Neural progenitor cell (in vitro differentiated cells): Measurements from ENCODE around the gene ADISSP. TPM values are rescaled to one million over a fixed set of nuclear protein-coding genes. Genes with fewer than 3 reads are reported as not detected.
A peak's percentile ranks its signal among the peaks of the same experiment; 100 is the strongest.

Experiments
- DNase-seq: peaks from one replicate; pipeline ENCODE4 v3.0.0-alpha.2; 2016; ENCODE audit warnings: low spot score
- H2AFZ ChIP-seq: fragments of 200-600 bp; sonication (generic); replicated peaks from 2 replicates; pipeline ENCODE4 v1.6.1; 2016; ENCODE audit warnings: antibody characterized with exemption
- H3F3A ChIP-seq: fragments of 200-600 bp; sonication (generic); 2 replicates; pipeline ENCODE4 v1.6.1; 2016; ENCODE audit warnings: antibody characterized with exemption, low read depth
- H3K27ac ChIP-seq: fragments of 200-600 bp; sonication (generic); 2 replicates; pipeline ENCODE4 v1.5.1; 2016; ENCODE audit warnings: mild to moderate bottlenecking
- H3K27me3 ChIP-seq: fragments of 200-600 bp; sonication (generic); 2 replicates; pipeline ENCODE4 v1.6.1; 2016; ENCODE audit warnings: mild to moderate bottlenecking, moderate library complexity
- H3K36me3 ChIP-seq: fragments of 200-600 bp; sonication (generic); 2 replicates; pipeline ENCODE4 v1.5.1; 2016
- H3K4me1 ChIP-seq: fragments of 200-600 bp; sonication (generic); 2 replicates; pipeline ENCODE4 v1.6.1; 2016; ENCODE audit warnings: mixed run types
- H3K4me2 ChIP-seq: fragments of 200-600 bp; sonication (generic); 2 replicates; pipeline ENCODE4 v1.6.1; 2016
- H3K4me3 ChIP-seq: fragments of 200-600 bp; sonication (generic); 2 replicates; pipeline ENCODE4 v1.5.1; 2016
- H3K79me2 ChIP-seq: fragments of 200-600 bp; sonication (generic); 2 replicates; pipeline ENCODE4 v1.6.1; 2016; ENCODE audit warnings: low read depth
- H3K9ac ChIP-seq: fragments of 200-600 bp; sonication (generic); 2 replicates; pipeline ENCODE4 v1.6.1; 2016
- H3K9me3 ChIP-seq: fragments of 200-600 bp; sonication (generic); 2 replicates; pipeline ENCODE4 v1.5.1; 2016; ENCODE audit warnings: low read depth
- H4K20me1 ChIP-seq: fragments of 200-600 bp; sonication (generic); 2 replicates; pipeline ENCODE4 v1.6.1; 2016; ENCODE audit warnings: low read depth
- H3K27ac Mint-ChIP-seq: 3 replicates; pipeline ENCODE4 v1.8.0; 2021; ENCODE audit warnings: mixed read lengths
- H3K27me3 Mint-ChIP-seq: 2 replicates; pipeline ENCODE4 v1.8.0; 2022; ENCODE audit warnings: low read depth, mild to moderate bottlenecking, inconsistent platforms, moderate library complexity, mixed read lengths; ENCODE audit not compliant: insufficient read depth
- H3K36me3 Mint-ChIP-seq: 3 replicates; pipeline ENCODE4 v1.8.0; 2021; ENCODE audit warnings: mixed read lengths
- H3K4me1 Mint-ChIP-seq: 3 replicates; pipeline ENCODE4 v1.8.0; 2021; ENCODE audit warnings: mixed read lengths
- H3K4me3 Mint-ChIP-seq: 3 replicates; pipeline ENCODE4 v1.8.0; 2021; ENCODE audit warnings: mild to moderate bottlenecking, moderate library complexity, mixed read lengths
- H3K9me3 Mint-ChIP-seq: 3 replicates; pipeline ENCODE4 v1.8.0; 2020; ENCODE audit warnings: mixed read lengths
- EZH2 ChIP-seq: fragments of 200-600 bp; sonication (generic); IDR thresholded peaks from 2 replicates; pipeline ENCODE4 v1.6.1; 2017; ENCODE audit warnings: antibody characterized with exemption, mild to moderate bottlenecking, moderate library complexity
- EZH2phosphoT487 ChIP-seq: fragments of 200-600 bp; sonication (generic); IDR thresholded peaks from 2 replicates; pipeline ENCODE4 v1.6.1; 2017; ENCODE audit warnings: antibody characterized with exemption
- total RNA-seq: library from RNA; depleted of rRNA; stranded (reverse); fragments of >200 nt; gene quantifications from 2 replicates; pipeline ENCODE4 v1.2.3, GENCODE V29; 2015; ENCODE audit warnings: low replicate concordance
- TF ChIP-seq, protein P1 (sequence below): fragments of 200-600 bp; sonication (generic); IDR thresholded peaks from 2 replicates; pipeline ENCODE4 v1.5.1; 2017; ENCODE audit warnings: antibody characterized with exemption, mild to moderate bottlenecking

Gene ADISSP
- total RNA-seq, 1 donor from 2014 or later = 17.6 TPM

- H3K79me2 ChIP-seq = peaks cover 21% of the 10 kb centered on the region
- Mint-ChIP-seq H3K9me3 (no peaks in the 10 kb centered on the region), H3K4me1 (peaks cover 23% of the 10 kb centered on the region), H3K36me3 (peaks cover 9% of the 10 kb centered on the region), H3K4me3 (peak overlapping the region; percentile 71), H3K27me3 (peaks cover 18% of the 10 kb centered on the region), H3K27ac (no peak overlapping the region)
- peaks cover 15% of the 10 kb centered on the region for H3F3A ChIP-seq
- TF ChIP-seq, protein P1, sequence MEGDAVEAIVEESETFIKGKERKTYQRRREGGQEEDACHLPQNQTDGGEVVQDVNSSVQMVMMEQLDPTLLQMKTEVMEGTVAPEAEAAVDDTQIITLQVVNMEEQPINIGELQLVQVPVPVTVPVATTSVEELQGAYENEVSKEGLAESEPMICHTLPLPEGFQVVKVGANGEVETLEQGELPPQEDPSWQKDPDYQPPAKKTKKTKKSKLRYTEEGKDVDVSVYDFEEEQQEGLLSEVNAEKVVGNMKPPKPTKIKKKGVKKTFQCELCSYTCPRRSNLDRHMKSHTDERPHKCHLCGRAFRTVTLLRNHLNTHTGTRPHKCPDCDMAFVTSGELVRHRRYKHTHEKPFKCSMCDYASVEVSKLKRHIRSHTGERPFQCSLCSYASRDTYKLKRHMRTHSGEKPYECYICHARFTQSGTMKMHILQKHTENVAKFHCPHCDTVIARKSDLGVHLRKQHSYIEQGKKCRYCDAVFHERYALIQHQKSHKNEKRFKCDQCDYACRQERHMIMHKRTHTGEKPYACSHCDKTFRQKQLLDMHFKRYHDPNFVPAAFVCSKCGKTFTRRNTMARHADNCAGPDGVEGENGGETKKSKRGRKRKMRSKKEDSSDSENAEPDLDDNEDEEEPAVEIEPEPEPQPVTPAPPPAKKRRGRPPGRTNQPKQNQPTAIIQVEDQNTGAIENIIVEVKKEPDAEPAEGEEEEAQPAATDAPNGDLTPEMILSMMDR = no peak
- peaks cover 53% of the 10 kb centered on the region for H3K27me3 ChIP-seq
- H2AFZ ChIP-seq = no peak overlapping the region
- no peak overlapping the region for H3K4me3 ChIP-seq
- no peak for DNase-seq
- H3K4me1 ChIP-seq = peaks cover 8% of the 10 kb centered on the region
- H3K4me2 ChIP-seq = no peak overlapping the region
- no peaks in the 10 kb centered on the region for H3K36me3 ChIP-seq
- H3K27ac ChIP-seq = no peak overlapping the region
- H3K9me3 ChIP-seq = no peaks in the 10 kb centered on the region
- H3K9ac ChIP-seq = no peak overlapping the region
- peaks cover 36% of the 10 kb centered on the region for H4K20me1 ChIP-seq
Observed at GRCh38 chr20:3784216-3784853, 16.8 kb upstream of the ADISSP start.

DNA sequence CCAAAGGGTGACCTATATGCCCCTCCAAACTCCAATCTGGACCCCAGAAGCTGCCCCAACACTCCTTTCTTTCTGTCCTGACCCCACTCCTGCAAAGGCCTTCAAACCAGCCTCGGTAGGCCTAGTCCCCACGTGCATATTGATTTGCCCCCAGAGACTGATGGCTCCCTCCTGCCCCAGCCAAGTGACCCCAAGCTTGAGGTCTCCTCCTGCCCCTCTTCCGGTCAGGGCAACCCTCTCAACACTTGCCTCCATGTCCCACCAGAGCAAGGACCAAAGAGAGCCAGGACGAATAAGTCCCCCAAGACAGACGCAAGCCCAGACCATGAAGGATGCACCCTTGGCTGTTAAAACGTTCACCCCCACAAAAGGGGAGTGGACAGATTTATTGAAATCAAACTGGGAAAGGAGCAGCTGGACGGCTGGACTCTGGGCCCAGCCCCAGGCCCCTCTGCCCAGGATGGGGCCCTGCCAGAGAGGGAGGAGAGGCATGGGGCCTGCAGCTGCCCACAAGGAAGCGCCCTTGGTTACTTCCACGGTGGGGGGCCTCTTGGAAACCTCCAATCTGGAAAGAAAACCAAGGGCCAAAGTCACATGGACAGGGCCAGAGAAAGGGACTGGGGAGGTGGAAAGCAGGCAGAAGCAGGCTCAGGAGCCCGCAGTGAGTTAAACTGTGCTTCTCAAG lies 16.1 kb upstream of the ADISSP start:
- H3K4me1 Mint-ChIP-seq = peaks cover 27% of the 10 kb centered on the region
- no peak overlapping the region for H3K27ac Mint-ChIP-seq
- peak overlapping the region; percentile 62 for H3K4me3 Mint-ChIP-seq
- Histone ChIP-seq H3K27me3 (peaks cover 53% of the 10 kb centered on the region), H3F3A (peaks cover 18% of the 10 kb centered on the region), H3K9ac (no peak overlapping the region), H3K27ac (no peak overlapping the region), H2AFZ (no peak overlapping the region), H3K4me1 (peaks cover 8% of the 10 kb centered on the region), H3K4me3 (no peak overlapping the region), H3K9me3 (no peaks in the 10 kb centered on the region), H3K79me2 (peaks cover 21% of the 10 kb centered on the region), H3K36me3 (no peaks in the 10 kb centered on the region), H4K20me1 (peaks cover 36% of the 10 kb centered on the region), H3K4me2 (no peak overlapping the region)
- peaks cover 21% of the 10 kb centered on the region for H3K27me3 Mint-ChIP-seq
- DNase-seq = no peak
- H3K36me3 Mint-ChIP-seq = peaks cover 9% of the 10 kb centered on the region
- TF ChIP-seq, protein P1 = no peak
- TF ChIP-seq EZH2 (no peak), EZH2phosphoT487 (no peak)
- no peaks in the 10 kb centered on the region for H3K9me3 Mint-ChIP-seq

DNA sequence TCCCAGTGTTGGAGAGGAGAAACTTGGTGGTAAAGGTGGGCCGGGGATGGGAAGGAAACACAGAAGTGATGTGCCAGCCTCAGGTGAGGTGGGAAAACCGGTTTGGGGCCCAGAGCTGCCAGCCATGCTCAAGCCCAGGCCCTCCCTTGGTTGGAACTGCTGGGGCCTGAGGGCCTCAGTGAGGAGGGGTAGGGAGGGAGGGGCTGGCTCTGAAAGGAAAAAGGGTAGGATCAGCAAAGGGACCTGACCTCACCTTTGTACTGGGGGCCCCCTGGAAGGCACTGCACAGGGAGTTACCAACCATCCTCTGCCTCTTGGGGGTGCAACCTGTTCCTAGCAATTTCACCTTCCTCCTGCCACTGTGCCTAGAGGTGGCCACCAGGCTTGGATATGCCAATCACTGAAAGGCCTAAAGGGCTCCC lies 15.5 kb upstream of the ADISSP start:
- no peak overlapping the region for H3K9ac ChIP-seq
- H3K4me3 ChIP-seq = no peak overlapping the region
- peaks cover 53% of the 10 kb centered on the region for H3K27me3 ChIP-seq
- Mint-ChIP-seq H3K9me3 (no peaks in the 10 kb centered on the region), H3K4me1 (peaks cover 29% of the 10 kb centered on the region), H3K27ac (no peak overlapping the region), H3K4me3 (peak overlapping the region; percentile 43), H3K36me3 (peaks cover 9% of the 10 kb centered on the region), H3K27me3 (peaks cover 27% of the 10 kb centered on the region)
- peaks cover 36% of the 10 kb centered on the region for H4K20me1 ChIP-seq
- no peaks in the 10 kb centered on the region for H3K36me3 ChIP-seq
- peaks cover 21% of the 10 kb centered on the region for H3K79me2 ChIP-seq
- H3F3A ChIP-seq = peaks cover 22% of the 10 kb centered on the region
- H2AFZ ChIP-seq = no peak overlapping the region
- peaks cover 8% of the 10 kb centered on the region for H3K4me1 ChIP-seq
- no peak for DNase-seq
- H3K4me2 ChIP-seq = no peak overlapping the region
- H3K27ac ChIP-seq = no peak overlapping the region
- H3K9me3 ChIP-seq = no peaks in the 10 kb centered on the region
- TF ChIP-seq EZH2phosphoT487 = no peak
- no peak for TF ChIP-seq EZH2
- TF ChIP-seq, protein P1 = no peak
